NT2/D1 (cell line): ENCODE results near the gene ERC1.

Source experiments
- YY1 ChIP-seq: IDR thresholded peaks from 2 replicates; pipeline ENCODE4 v1.6.1; 2011; ENCODE audit not compliant: insufficient read length, insufficient read depth
- ZNF274 ChIP-seq: IDR thresholded peaks from 2 replicates; pipeline ENCODE4 v1.6.1; 2011; ENCODE audit warnings: mild to moderate bottlenecking, low read depth, low read length

- TF ChIP-seq YY1 (no peak), ZNF274 (no peak)
These were observed 68.1 kb downstream of the ERC1 start for GRCh38 chr12:1059162-1059561.
